ENCODE data around the gene BMP4. TPM values are rescaled to one million over a fixed set of nuclear protein-coding genes. Genes with fewer than 3 reads are reported as not detected.

BMP4 gene
- polyA plus RNA-seq, 1 donor (not counting 4 experiments of a cell fraction or from before 2014, with no cell fraction given) = 6.5 TPM

DNA sequence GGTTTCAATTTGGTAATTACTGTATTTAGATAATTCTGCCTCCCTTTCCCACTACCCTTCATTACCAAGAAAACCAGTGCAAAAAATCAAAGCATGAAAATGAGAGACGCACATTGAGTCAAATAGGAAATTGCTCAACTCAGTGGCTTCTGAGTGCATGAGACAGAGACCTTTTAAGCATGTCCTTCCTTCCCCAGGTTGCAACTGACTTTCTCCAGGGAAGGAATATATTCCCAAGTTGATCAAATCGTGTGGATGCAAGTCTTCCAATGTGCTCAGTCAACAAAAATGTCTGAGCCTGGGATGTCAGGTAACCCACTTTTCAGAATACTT is 12.9 kb downstream of the BMP4 start:
- no peak for FAIRE-seq
- Histone ChIP-seq H4K20me1 (ENCODE audit: control insufficient read depth, extremely low read depth, insufficient read depth, low read length) (no peaks in the 10 kb centered on the region), H3K27ac (ENCODE audit: control insufficient read depth, insufficient read depth, low read length) (no peak overlapping the region), H2AFZ (ENCODE audit: control insufficient read depth, low read length) (no peak overlapping the region), H3K27me3 (ENCODE audit: control insufficient read depth, extremely low read depth, insufficient read depth, low read length) (no peaks in the 10 kb centered on the region), H3K9ac (ENCODE audit: control insufficient read depth, extremely low read depth, insufficient read depth, low read length) (no peak overlapping the region), H3K9me1 (ENCODE audit: control insufficient read depth, extremely low read depth, insufficient read depth, low read length) (no peaks in the 10 kb centered on the region), H3K36me3 (ENCODE audit: control insufficient read depth in 2 of 2, extremely low read depth in 1 of 2, insufficient read depth in 2 of 2, low read length in 2 of 2) (no peaks in the 10 kb centered on the region), H3K4me3 (ENCODE audit: control insufficient read depth in 2 of 3, extremely low read depth in 1 of 3, insufficient read depth in 2 of 3, low read depth in 1 of 3, low read length in 3 of 3) (no peak overlapping the region), H3K9me3 (ENCODE audit: control insufficient read depth, low read depth, low read length) (no peaks in the 10 kb centered on the region), H3K4me2 (ENCODE audit: control insufficient read depth, extremely low read depth, insufficient read depth, low read depth, low read length) (no peak overlapping the region), H3K79me2 (ENCODE audit: control insufficient read depth, insufficient read depth, low read length) (no peaks in the 10 kb centered on the region), H3K4me1 (ENCODE audit: control insufficient read depth, extremely low read depth, insufficient read depth, low read length) (no peaks in the 10 kb centered on the region)
- dilution Hi-C loops (cut with MboI; ENCODE audit: extremely low pct_ligation_motif_present, low sequenced_read_pairs) = no loop called here
- TF ChIP-seq EZH2 (IDR thresholded peaks at IDR 0.05; ENCODE audit: low read length) = no peak
- TF ChIP-seq, protein P1, sequence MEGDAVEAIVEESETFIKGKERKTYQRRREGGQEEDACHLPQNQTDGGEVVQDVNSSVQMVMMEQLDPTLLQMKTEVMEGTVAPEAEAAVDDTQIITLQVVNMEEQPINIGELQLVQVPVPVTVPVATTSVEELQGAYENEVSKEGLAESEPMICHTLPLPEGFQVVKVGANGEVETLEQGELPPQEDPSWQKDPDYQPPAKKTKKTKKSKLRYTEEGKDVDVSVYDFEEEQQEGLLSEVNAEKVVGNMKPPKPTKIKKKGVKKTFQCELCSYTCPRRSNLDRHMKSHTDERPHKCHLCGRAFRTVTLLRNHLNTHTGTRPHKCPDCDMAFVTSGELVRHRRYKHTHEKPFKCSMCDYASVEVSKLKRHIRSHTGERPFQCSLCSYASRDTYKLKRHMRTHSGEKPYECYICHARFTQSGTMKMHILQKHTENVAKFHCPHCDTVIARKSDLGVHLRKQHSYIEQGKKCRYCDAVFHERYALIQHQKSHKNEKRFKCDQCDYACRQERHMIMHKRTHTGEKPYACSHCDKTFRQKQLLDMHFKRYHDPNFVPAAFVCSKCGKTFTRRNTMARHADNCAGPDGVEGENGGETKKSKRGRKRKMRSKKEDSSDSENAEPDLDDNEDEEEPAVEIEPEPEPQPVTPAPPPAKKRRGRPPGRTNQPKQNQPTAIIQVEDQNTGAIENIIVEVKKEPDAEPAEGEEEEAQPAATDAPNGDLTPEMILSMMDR (optimal IDR thresholded peaks at IDR 0.05 in 1 of 3, IDR thresholded peaks at IDR 0.05 in 1 of 3, conservative IDR thresholded peaks at IDR 0.05 in 1 of 3; ENCODE audit: extremely low read depth in 1 of 3, insufficient read depth in 2 of 3, low read length in 3 of 3) = no peak
- no peak for DNase-seq (ENCODE audit: low read depth, low spot score)

DNA sequence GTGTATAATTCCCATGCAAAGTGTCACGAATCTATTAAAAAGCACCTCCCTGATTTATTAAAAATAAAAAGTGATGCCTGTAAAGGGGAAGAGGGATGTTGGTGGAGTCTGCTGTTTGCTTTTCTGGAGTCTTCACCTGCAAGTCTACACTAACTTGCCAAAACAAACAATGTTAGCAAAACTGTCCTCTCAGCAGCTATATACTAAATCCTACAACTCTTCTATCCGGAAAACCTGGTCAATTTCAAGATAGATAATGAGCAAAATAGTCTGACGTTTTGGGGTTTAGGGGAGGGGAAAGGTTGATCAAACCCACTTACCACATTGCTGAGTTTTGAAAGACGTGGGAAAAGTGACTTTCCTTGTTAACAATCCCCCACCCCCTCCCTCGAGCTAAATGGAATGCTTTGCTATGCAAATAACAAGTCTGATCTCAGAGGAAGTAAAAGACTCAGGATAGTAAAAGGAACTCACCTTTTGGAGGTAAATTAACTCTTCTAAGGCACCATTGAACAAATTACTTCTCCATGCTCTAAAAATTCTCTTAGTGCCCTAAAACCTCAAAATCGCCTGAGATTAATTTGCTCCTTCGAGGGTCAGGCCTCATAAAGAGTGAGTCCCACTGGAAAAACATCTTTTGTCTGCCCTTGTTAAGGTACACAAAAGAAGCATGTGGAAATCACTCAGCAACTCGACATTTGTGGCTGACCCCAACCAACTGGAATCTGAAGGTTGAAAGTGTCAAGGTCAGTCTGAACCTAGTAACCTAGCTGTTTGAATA is 13.5 kb downstream of the BMP4 start:
- no peak for DNase-seq (ENCODE audit: low read depth, low spot score)
- Histone ChIP-seq H3K9ac (ENCODE audit: control insufficient read depth, extremely low read depth, insufficient read depth, low read length) (no peak overlapping the region), H3K27me3 (ENCODE audit: control insufficient read depth, extremely low read depth, insufficient read depth, low read length) (no peaks in the 10 kb centered on the region), H3K79me2 (ENCODE audit: control insufficient read depth, insufficient read depth, low read length) (no peaks in the 10 kb centered on the region), H3K4me1 (ENCODE audit: control insufficient read depth, extremely low read depth, insufficient read depth, low read length) (no peaks in the 10 kb centered on the region), H3K4me3 (ENCODE audit: control insufficient read depth in 2 of 3, extremely low read depth in 1 of 3, insufficient read depth in 2 of 3, low read depth in 1 of 3, low read length in 3 of 3) (no peak overlapping the region), H3K9me3 (ENCODE audit: control insufficient read depth, low read depth, low read length) (no peaks in the 10 kb centered on the region), H4K20me1 (ENCODE audit: control insufficient read depth, extremely low read depth, insufficient read depth, low read length) (no peaks in the 10 kb centered on the region), H2AFZ (ENCODE audit: control insufficient read depth, low read length) (no peak overlapping the region), H3K27ac (ENCODE audit: control insufficient read depth, insufficient read depth, low read length) (no peak overlapping the region), H3K9me1 (ENCODE audit: control insufficient read depth, extremely low read depth, insufficient read depth, low read length) (no peaks in the 10 kb centered on the region), H3K4me2 (ENCODE audit: control insufficient read depth, extremely low read depth, insufficient read depth, low read depth, low read length) (no peak overlapping the region), H3K36me3 (ENCODE audit: control insufficient read depth in 2 of 2, extremely low read depth in 1 of 2, insufficient read depth in 2 of 2, low read length in 2 of 2) (no peaks in the 10 kb centered on the region)
- dilution Hi-C loops (cut with MboI; ENCODE audit: extremely low pct_ligation_motif_present, low sequenced_read_pairs) = no loop called here
- TF ChIP-seq, protein P1 (optimal IDR thresholded peaks at IDR 0.05 in 1 of 3, IDR thresholded peaks at IDR 0.05 in 1 of 3, conservative IDR thresholded peaks at IDR 0.05 in 1 of 3; ENCODE audit: extremely low read depth in 1 of 3, insufficient read depth in 2 of 3, low read length in 3 of 3) = no peak
- no peak for TF ChIP-seq EZH2 (IDR thresholded peaks at IDR 0.05; ENCODE audit: low read length)
- FAIRE-seq = no peak
